ENCODE results near the gene CFAP221.

DNA sequence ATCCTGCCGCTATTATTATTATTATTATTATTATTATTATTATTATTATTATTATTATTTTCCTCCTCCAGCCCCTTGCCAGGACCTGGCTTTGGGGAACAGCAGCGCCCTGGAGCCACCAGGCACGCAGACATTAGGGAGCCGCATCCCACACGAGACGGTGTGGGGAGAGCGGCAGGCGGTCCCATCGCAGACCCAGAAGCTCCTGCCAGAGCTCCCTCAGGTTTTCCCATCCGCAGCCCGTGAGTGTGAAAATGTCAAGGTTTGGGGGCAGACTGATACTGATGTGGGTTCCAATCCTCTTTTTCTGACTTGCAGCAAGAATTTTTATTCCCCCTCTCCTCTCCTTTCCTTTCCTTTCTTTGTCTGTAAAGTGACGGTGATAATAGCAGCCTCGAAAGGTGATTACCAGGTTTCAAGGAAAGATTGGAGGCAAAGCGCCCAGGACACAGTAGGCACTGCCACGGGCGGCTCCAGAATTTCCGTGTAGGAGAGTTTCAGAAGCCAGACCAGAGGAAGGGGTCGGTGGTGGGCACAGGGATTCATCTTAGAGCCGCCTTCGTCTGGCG, 20.8 kb upstream of the CFAP221 start:
- TF ChIP-seq, protein P1, sequence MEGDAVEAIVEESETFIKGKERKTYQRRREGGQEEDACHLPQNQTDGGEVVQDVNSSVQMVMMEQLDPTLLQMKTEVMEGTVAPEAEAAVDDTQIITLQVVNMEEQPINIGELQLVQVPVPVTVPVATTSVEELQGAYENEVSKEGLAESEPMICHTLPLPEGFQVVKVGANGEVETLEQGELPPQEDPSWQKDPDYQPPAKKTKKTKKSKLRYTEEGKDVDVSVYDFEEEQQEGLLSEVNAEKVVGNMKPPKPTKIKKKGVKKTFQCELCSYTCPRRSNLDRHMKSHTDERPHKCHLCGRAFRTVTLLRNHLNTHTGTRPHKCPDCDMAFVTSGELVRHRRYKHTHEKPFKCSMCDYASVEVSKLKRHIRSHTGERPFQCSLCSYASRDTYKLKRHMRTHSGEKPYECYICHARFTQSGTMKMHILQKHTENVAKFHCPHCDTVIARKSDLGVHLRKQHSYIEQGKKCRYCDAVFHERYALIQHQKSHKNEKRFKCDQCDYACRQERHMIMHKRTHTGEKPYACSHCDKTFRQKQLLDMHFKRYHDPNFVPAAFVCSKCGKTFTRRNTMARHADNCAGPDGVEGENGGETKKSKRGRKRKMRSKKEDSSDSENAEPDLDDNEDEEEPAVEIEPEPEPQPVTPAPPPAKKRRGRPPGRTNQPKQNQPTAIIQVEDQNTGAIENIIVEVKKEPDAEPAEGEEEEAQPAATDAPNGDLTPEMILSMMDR (optimal IDR thresholded peaks at IDR 0.05 in 1 of 3, IDR thresholded peaks at IDR 0.05 in 1 of 3, conservative IDR thresholded peaks at IDR 0.05 in 1 of 3; ENCODE audit: extremely low read depth in 1 of 3, insufficient read depth in 2 of 3, low read length in 3 of 3): no peak
- TF ChIP-seq EZH2 (IDR thresholded peaks at IDR 0.05; ENCODE audit: low read length): no peak

All from keratinocyte (primary cell).